IPS DF 19.7 (cell line): ENCODE measurements around the gene SC5D.

Source experiments
- DNase-seq: peaks from one replicate; pipeline ENCODE4 v3.0.0-alpha.2; 2013; ENCODE audit warnings: low read depth, low spot score

SC5D gene

DNA sequence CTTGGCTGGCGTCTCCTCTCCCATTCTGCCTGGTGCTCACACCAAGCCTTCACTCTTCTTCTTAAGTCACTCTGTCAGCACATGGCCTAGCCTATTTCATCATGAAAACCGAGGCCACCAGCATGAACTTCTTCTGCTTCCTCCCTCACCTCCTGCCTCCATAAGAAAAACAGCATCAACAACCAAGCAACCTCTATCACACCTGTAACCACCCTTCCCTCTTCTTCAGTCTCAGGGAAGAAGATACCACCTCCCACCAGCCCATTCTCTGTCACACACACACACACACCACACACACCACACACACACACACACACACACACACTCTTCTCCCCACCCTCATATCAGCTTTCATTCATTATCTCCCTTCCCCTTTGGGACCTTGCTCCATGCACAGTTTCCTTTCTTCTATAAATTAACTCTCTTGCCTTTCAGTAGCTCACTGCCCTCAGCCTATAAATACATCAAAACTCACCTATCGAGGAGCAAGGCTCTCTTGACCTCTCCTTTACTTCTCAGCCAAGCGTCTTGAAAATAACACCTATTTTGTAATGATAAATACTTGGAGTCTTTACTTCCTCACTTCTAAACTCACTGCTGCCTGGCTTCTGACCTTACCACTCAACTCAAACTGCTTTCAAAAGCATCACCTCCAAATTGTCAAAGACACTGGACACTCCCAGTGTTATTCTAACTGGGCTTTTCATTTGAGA lies 36.6 kb downstream of the SC5D start:
- no peak for DNase-seq

DNA sequence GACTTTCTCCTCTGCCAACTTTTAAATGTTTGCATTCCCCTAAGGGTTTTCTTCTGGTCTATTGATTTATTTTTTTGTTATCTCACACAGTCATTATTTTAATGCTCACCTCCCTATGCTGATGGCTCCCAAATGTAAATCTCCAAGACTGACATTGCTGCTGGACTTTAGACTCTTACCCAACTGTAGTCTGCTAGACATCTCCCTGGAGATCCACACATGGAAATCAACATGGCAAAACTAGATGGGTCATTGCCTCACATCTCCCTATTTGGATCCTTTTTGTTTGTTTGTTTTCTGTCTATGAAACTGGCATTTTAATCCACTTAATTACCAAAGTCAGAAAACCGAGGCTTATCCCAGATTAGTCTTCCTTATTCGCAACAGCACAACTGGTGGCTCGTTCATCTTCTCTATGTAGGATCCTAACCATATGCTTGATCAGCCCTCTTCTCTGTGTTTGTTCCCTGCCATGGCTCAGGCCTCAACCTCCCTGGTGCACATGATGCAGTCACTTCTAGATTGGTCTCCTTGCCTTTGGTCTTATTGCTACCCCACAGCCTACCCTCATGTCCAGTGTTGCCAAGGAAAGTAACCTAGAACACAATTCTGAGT lies 37.3 kb downstream of the SC5D start:
- DNase-seq: no peak

DNA sequence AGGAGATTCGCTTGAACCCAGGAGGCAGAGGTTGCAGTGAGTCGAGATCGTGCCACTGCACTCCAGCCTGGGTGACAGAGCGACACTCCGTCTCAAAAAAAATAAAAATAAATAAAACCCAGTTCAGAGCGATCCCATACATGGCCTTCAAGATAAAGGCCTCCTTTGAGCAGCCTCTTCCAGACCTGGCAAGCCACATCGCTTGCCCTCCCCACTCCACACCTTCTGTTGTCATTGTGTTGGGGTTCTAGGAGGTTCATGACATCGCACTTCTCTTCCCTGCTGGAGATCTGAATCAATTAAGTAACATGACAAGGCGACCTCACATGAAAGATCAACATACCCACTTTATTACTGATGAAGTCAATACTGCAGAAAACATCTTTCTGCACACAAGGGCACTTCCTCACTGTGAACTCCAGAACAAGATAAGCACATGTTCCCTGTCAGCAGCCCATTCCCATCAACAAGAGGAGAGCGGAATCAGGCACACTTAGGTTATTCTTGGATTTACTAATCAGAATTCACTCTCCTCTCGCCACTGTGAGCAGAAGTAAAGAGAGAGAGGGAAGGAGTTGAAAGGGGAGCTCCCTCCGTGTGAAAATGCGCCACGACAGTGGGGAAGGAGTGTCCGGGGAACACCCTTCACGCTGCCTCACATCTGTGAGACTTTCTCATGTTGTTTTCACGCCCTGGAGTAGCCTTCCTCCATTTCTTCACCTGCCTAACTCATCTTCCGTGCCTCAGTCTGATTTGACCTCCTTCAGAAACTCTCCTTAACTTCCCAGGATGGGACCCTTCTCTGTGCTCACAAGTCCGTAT lies 38.3 kb downstream of the SC5D start:
- DNase-seq: no peak

DNA sequence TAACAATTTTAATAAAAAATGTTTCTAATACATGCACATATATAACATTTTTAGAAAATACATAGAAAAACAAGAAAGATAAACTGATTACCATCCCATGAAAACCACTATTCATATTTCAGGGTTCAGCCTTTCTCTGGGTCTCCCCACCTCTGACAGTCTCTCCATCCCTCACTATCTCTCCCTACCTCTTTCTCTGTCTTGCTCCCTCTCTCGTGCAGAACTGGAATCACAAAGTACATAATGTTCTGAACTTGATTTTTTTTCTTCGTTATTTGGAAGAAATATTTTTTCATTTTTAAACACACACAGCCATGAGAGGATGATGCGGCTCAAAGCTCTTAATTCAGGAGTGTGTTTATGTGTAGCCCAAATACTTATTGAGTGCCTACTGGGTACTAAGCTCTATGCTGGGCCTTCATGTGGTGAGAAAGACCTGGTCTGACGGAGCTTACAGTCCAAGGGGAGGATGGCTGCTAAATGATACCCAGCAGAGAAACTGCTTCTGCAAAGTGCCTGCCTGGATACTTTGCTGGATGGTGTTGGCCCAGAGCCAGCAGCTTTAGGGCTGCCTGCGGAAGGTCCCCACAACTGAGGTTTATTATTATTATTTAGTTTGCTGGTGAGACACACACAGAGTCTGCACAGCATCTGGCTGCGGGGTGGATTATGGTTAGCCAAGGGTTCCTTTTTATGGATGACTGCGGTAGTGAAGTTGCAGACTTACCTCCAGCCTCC lies 42.6 kb downstream of the SC5D start:
- no peak for DNase-seq

DNA sequence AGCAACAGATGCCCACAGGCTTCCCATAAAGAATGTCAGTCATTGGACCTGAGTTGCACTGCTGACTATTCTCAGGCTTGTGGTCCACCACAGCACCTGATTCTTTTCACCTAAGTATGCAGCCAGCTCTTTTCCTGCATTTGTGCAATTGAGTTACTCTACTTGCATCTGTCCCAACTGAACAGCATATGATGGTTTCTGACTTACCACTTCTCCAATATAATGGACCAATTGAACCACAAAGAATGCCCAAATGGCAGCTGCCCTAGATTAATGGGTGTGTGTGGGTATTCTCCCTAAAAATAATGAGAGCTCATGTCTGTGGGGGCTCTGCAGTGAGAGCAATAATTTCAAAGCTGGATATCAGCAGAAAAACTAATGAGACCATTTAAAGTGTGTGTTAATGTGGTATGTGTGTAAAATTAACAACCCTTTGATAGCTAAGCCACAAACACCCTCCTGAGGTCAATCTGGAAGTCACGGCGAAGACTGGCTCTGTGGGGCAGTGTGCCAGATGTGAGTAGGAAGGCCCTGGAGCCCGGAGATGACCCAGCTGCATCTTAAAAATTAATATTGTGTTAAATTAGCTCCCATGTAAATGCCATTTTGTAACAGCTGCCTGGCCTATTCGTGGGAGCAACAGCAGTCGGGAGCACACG lies 43.8 kb downstream of the SC5D start:
- DNase-seq: no peak

DNA sequence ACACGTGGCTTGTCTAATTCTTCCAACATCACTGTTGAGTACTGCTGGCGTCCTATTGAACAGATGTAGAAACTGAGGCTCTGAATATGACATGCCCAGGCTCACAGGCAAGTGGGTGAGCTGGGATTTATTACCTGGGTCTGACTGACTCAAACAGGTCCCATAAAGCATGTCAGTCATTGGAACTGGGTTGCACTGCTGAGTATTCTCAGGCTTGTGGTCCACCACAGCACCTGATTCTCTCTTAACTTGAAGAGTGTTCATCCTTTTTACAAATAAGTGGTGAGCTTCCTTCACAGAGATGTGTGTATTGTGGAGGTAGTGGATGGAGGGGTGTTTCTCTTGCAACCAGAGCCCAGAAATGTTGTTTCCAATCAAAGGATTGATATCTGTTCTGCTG lies 44.5 kb downstream of the SC5D start:
- no peak for DNase-seq

DNA sequence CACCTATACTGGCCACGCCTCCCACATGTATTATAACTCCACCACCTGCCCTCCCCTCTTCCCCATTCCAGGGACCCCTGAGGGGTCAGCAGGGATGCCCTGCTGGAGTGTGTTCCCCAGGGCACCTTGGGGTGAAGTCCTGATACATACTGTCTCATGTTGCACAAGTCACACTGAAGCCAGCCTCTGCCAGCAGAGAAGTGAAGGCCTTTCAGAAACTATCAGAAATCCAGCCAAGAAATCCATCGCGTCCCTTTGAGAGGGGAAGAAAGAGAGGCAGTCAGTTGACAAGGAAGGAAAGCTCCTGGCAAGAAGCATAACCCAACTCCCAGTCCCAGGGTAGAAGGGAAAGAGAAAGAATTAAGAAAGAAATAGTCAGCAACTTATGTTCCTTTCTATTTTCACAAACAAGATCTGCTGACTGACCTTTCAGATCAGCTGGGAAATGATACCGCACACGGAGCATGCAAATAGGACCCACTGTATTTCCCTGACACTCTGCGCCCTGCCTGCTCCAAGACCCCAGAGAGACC lies 45.2 kb downstream of the SC5D start:
- DNase-seq: no peak

GRCh38 chr11:121338536-121338935 lies 46.0 kb downstream of the SC5D start:
- no peak for DNase-seq

DNA sequence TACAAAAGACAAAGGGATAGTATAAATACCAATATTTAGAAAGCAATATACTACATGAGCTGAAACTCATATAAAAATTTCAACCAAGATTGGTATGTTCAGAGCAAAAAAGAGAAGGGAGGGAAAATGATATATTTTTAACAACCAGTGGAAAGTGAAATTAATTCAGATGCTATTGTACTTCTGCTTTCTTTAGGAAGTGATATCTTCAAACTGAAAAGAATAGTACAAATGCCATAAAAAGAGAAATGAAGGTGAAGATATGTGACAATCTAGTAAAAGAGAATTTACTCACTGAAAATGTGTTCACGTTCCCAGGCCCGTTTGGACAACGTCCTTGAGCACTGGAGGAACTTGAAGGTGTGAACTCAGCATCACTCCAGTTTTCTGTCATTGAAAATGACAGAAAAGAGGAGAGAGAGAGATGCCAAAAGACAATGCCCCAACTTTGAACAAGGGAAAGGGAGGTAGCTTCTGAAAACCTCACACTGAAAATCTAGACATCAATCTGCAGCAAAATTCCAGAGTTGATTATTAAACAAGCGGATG lies 47.5 kb downstream of the SC5D start:
- DNase-seq: no peak

- no peak for DNase-seq
These were observed 49.0 kb downstream of the SC5D start for GRCh38 chr11:121341609-121342008.

DNA sequence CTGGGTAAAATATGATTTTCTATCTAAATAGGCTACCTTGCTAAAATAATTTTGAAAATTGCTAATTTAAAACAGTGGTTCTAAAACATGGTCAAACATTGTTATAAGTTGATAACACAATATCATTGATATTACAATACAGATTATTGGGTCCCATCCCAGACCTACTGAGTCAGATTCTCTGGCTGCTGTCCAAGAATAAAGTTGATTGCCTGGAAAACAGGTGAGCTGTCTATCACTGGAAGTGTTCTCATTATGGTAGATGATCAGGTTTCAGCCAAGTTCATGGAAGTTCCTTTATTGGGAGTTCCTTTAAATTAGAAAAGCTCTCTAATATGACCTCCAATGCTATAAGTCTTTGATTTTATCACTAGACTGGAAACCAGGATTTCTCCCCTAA lies 52.3 kb downstream of the SC5D start:
- DNase-seq: no peak

- no peak for DNase-seq
These were observed 54.5 kb downstream of the SC5D start for GRCh38 chr11:121347094-121347493.

- no peak for DNase-seq
These were observed 55.2 kb downstream of the SC5D start for GRCh38 chr11:121347813-121348212.

GRCh38 chr11:121348220-121348875 lies 55.8 kb downstream of the SC5D start:
- DNase-seq: no peak

GRCh38 chr11:121349790-121350189 lies 57.2 kb downstream of the SC5D start:
- no peak for DNase-seq

- no peak for DNase-seq
These were observed 57.9 kb downstream of the SC5D start for GRCh38 chr11:121350314-121351082.

DNA sequence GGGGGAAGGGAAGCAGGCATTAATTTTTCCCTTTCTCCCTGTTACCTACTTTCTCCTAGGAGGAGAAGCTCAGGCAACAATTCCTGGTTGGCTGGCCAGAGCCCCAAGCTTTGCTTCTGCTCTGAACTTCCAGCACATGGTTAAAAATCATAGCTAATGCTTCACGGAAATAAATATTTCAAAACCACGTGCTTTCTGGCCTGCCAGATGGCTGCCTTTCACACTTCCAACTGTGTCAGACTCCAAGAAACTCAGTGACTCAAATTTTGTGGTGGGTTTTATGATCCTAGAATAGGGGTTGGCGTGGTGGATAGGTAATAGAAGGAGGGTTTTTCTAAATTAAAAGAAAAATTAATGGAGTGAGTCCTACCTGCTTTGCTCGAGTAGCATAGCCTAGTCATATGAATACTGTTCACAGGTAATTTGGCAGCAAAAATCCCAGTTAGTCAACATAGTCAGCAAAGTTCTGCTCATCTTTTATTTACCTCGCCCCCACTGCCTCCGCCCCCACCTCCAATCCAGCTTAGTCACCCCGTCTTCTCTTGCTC lies 58.6 kb downstream of the SC5D start:
- no peak for DNase-seq

DNA sequence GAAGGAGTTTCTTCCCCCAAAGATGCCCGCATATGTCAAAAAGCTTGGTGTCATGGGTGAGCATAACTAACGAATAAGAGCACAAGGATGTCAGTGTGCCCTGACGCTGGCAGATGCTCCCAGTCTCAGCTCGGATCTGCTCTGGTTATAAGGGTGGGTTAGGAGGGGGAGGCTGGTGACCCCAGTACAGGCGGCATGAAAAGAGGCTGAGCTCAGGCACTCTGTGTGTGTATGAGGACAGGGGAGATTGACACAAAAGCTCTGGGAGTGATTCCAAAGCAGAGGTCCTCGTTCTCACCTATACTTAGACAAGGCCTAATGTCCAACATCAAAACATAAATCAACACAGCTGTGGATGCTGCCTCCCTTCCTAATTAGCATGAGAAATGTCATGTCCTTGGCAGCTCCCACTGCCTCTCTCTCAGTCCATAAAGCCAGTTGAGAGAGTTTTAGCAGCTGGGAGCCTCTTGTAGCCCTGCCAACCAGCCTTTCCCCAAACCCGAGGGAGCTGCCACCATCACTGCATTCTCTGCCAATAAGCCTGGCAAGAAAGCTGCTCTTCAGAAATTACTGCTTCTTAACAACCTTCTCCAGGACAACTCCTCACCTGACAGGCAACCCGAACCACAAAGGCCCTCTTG lies 59.8 kb downstream of the SC5D start:
- DNase-seq: no peak

DNA sequence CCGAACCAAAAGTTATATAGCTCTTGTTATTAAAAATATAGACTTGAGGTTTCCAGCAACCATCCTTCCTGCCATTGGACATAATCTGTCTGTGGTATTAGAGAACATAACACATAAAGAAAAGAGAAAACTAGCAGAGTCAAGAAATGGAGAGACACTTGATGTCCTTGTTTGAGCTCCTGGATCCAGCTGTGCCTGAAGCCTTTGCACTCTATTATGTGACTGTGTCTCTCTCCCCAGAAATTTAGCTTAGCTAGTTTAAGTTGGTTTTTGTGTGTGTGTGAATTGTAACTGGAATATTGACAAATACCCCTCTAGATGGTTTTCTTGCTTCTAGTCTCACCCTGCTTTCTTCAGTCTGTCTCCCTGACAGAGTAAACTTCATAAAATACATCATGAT lies 61.6 kb downstream of the SC5D start:
- DNase-seq: no peak
